Small intestine (tissue), 7 donors: ENCODE data around the gene BICDL1. TPM values are rescaled to one million over a fixed set of nuclear protein-coding genes. Genes with fewer than 3 reads are reported as not detected.

Source experiments
- DNase-seq, 2 donors: peaks; one replicate each; pipeline versions ENCODE4 v3.0.0 to v3.0.0-alpha.2; 2013
- FAIRE-seq: peaks from 2 replicates; lab custom pipeline; 2012; peaks lifted over from hg19 to GRCh38; lab: Jason Lieb, UNC
- H3K27ac ChIP-seq, 3 donors: one replicate each; pipeline ENCODE4 v1.5.1; 2013; ENCODE audit warnings: low read length in 2 of 3, mild to moderate bottlenecking in 2 of 3, control low read depth in 1 of 3, inconsistent platforms in 1 of 3, low read depth in 1 of 3, moderate library complexity in 1 of 3
- H3K27me3 ChIP-seq, 3 donors: one replicate each; pipeline ENCODE4 v1.6.1; 2013; ENCODE audit warnings: low read length in 3 of 3, inconsistent platforms in 1 of 3; ENCODE audit not compliant: control insufficient read depth in 3 of 3, insufficient read depth in 3 of 3
- H3K36me3 ChIP-seq, 3 donors: one replicate each; pipeline ENCODE4 v1.6.1; 2013; ENCODE audit warnings: low read length in 3 of 3, inconsistent platforms in 1 of 3, low read depth in 1 of 3, mild to moderate bottlenecking in 1 of 3, moderate library complexity in 1 of 3; ENCODE audit not compliant: control insufficient read depth in 3 of 3, insufficient read depth in 2 of 3
- H3K4me1 ChIP-seq, 3 donors: one replicate each; pipeline ENCODE4 v1.6.1; 2013; ENCODE audit warnings: low read length in 2 of 3, inconsistent platforms in 1 of 3, low read depth in 1 of 3, mild to moderate bottlenecking in 1 of 3, moderate library complexity in 1 of 3; ENCODE audit not compliant: control insufficient read depth in 3 of 3, insufficient read depth in 2 of 3
- H3K4me3 ChIP-seq, 3 donors: one replicate each; pipeline ENCODE4 v1.5.1; 2013; ENCODE audit warnings: low read length in 3 of 3, control low read depth in 1 of 3, inconsistent platforms in 1 of 3, low read depth in 1 of 3, mild to moderate bottlenecking in 1 of 3, moderate library complexity in 1 of 3
- H3K9me3 ChIP-seq, 2 donors: one replicate each; pipeline ENCODE4 v1.6.1; 2013; ENCODE audit warnings: low read depth in 1 of 2, low read length in 1 of 2; ENCODE audit not compliant: control insufficient read depth in 2 of 2, insufficient read depth in 1 of 2
- WGBS, 3 donors: extraction: QIAGEN DNeasy Blood & Tissue Kit; methylation state at CpG; one replicate each; pipeline ENCODE4 v1.1.7; 2013; 5-methylcytosine and 5-hydroxymethylcytosine counted together
- polyA plus RNA-seq, 4 donors: library from polyadenylated mRNA; stranded (reverse) in 3 of 4; unstranded in 1 of 4; fragments of 200-250 nt in 3 of 4; fragments of 120-200 nt in 1 of 4; gene quantifications; one replicate each; pipeline versions ENCODE4 v1.2.1 to v1.2.3, GENCODE V29; 2013
- donor health status: healthy with polysubstance abuse.
- donor health status: control.
- donor health status: control.
- donor health status: Bipolar disorder and iron deficiency.
- donor health status: healthy.

BICDL1 gene
- polyA plus RNA-seq, 4 donors, result 3.2 to 9.8 (median 6.0) TPM

- DNase-seq (no peak), FAIRE-seq (no peak)
- Histone ChIP-seq H3K9me3 (no peaks in the 10 kb centered on the region), H3K27me3 (no peaks in the 10 kb centered on the region), H3K27ac (no peak overlapping the region), H3K4me1 (no peaks in the 10 kb centered on the region), H3K4me3 (no peak overlapping the region), H3K36me3 (peaks cover 0 to 2% (median 0%) of the 10 kb centered on the region in 3 donors)
- 85 to 95% (median 92%) methylated on average over 3 of the region's 3 CpGs for WGBS, 3 donors
These were observed 74.0 kb downstream of the BICDL1 start for GRCh38 chr12:120062976-120063579.

- Histone ChIP-seq H3K9me3 (no peaks in the 10 kb centered on the region), H3K36me3 (peaks cover 0 to 2% (median 0%) of the 10 kb centered on the region in 3 donors), H3K27me3 (no peaks in the 10 kb centered on the region), H3K4me3 (no peak overlapping the region), H3K27ac (no peak overlapping the region), H3K4me1 (no peaks in the 10 kb centered on the region)
- FAIRE-seq, result no peak
- no peak for DNase-seq
- 66 to 83% (median 83%) methylated on average over 16 of the region's 16 CpGs for WGBS, 3 donors
These were observed 75.3 kb downstream of the BICDL1 start for GRCh38 chr12:120064054-120064940.

GRCh38 chr12:120065472-120065871 is 76.4 kb downstream of the BICDL1 start:
- Histone ChIP-seq H3K4me3 (no peak overlapping the region), H3K27me3 (no peaks in the 10 kb centered on the region), H3K9me3 (no peaks in the 10 kb centered on the region), H3K4me1 (no peaks in the 10 kb centered on the region), H3K27ac (no peak overlapping the region), H3K36me3 (peaks cover 0 to 2% (median 0%) of the 10 kb centered on the region in 3 donors)
- FAIRE-seq, result no peak
- DNase-seq, result no peak
- WGBS, 3 donors, result 76 to 89% (median 85%) methylated on average over 1 of the region's 1 CpG

GRCh38 chr12:120066341-120066740 is 77.3 kb downstream of the BICDL1 start:
- H3K27ac ChIP-seq, result no peak overlapping the region
- no peaks in the 10 kb centered on the region for H3K9me3 ChIP-seq
- no peak for FAIRE-seq
- WGBS, 3 donors, result 93 to 97% (median 93%) methylated on average over 2 of the region's 2 CpGs
- peaks cover 0 to 2% (median 0%) of the 10 kb centered on the region in 3 donors for H3K36me3 ChIP-seq
- H3K4me1 ChIP-seq, result no peaks in the 10 kb centered on the region
- DNase-seq, result no peak
- H3K27me3 ChIP-seq, result no peaks in the 10 kb centered on the region
- no peak overlapping the region for H3K4me3 ChIP-seq

- peaks cover 0 to 2% (median 0%) of the 10 kb centered on the region in 3 donors for H3K36me3 ChIP-seq
- no peak overlapping the region for H3K4me3 ChIP-seq
- no peak overlapping the region for H3K27ac ChIP-seq
- no peaks in the 10 kb centered on the region for H3K27me3 ChIP-seq
- WGBS, 3 donors, result 86 to 88% (median 86%) methylated on average over 3 of the region's 3 CpGs
- H3K9me3 ChIP-seq, result no peaks in the 10 kb centered on the region
- H3K4me1 ChIP-seq, result no peaks in the 10 kb centered on the region
- DNase-seq, result no peak
- FAIRE-seq, result no peak
These were observed 78.2 kb downstream of the BICDL1 start for GRCh38 chr12:120067084-120067869.

GRCh38 chr12:120067901-120068300 is 78.9 kb downstream of the BICDL1 start:
- Histone ChIP-seq H3K9me3 (no peaks in the 10 kb centered on the region), H3K4me3 (no peak overlapping the region), H3K4me1 (no peaks in the 10 kb centered on the region), H3K27me3 (no peaks in the 10 kb centered on the region), H3K27ac (no peak overlapping the region), H3K36me3 (peaks cover 0 to 3% (median 0%) of the 10 kb centered on the region in 3 donors)
- DNase-seq, result no peak
- WGBS, 3 donors, result 82 to 91% (median 83%) methylated on average over 3 of the region's 3 CpGs
- no peak for FAIRE-seq

- Histone ChIP-seq H3K4me3 (no peak overlapping the region), H3K27me3 (no peaks in the 10 kb centered on the region), H3K9me3 (no peaks in the 10 kb centered on the region), H3K36me3 (peaks cover 0 to 5% (median 0%) of the 10 kb centered on the region in 3 donors), H3K4me1 (no peaks in the 10 kb centered on the region), H3K27ac (no peak overlapping the region)
- DNase-seq (no peak), FAIRE-seq (no peak)
- 80 to 81% (median 81%) methylated on average over 5 of the region's 5 CpGs for WGBS, 3 donors
These were observed 80.2 kb downstream of the BICDL1 start for GRCh38 chr12:120069278-120069677.

- H3K4me1 ChIP-seq, result no peaks in the 10 kb centered on the region
- FAIRE-seq (no peak), DNase-seq (no peak)
- H3K27me3 ChIP-seq, result no peaks in the 10 kb centered on the region
- 93 to 98% (median 94%) methylated on average over 6 of the region's 6 CpGs for WGBS, 3 donors
- H3K9me3 ChIP-seq, result no peaks in the 10 kb centered on the region
- H3K4me3 ChIP-seq, result no peak overlapping the region
- H3K27ac ChIP-seq, result no peak overlapping the region
- peaks cover 0 to 3% (median 0%) of the 10 kb centered on the region in 3 donors for H3K36me3 ChIP-seq
These were observed 82.5 kb downstream of the BICDL1 start for GRCh38 chr12:120071493-120072020.
